WTC11 (cell line): ENCODE measurements around the gene CNDP1. TPM values are rescaled to one million over a fixed set of nuclear protein-coding genes. Genes with fewer than 3 reads are reported as not detected.

Source experiments
- ATAC-seq: fragments of 200-7000 bp; cut with Tn5 transposase; 2 replicates; pipeline ENCODE4 v1.10.0; 2021; ENCODE audit warnings: mild to moderate bottlenecking, moderate library complexity
- CTCF ChIA-PET: fragments of 300-600 bp; sonication (Branson Sonifier 250); formaldehyde crosslinking; loops from one replicate; lab custom pipeline; 2021; ENCODE audit warnings: antibody characterized with exemption; lab: Charles Lee
- POLR2A ChIA-PET: fragments of 350-600 bp; sonication (Branson Sonifier 250); formaldehyde crosslinking; loops from one replicate; lab custom pipeline; 2021; ENCODE audit warnings: antibody characterized with exemption; lab: Charles Lee
- DNase-seq: peaks from one replicate; pipeline ENCODE4 v3.0.0; 2021; ENCODE audit warnings: low spot score
- H3K27ac Mint-ChIP-seq: 2 replicates; pipeline ENCODE4 v1.8.0; 2021; ENCODE audit warnings: mixed read lengths
- H3K27me3 Mint-ChIP-seq: 2 replicates; pipeline ENCODE4 v1.8.0; 2021; ENCODE audit warnings: low read depth, mild to moderate bottlenecking, moderate library complexity, mixed read lengths
- H3K36me3 Mint-ChIP-seq: 2 replicates; pipeline ENCODE4 v1.8.0; 2021; ENCODE audit warnings: mixed read lengths
- H3K4me1 Mint-ChIP-seq: 2 replicates; pipeline ENCODE4 v1.8.0; 2022; ENCODE audit warnings: mixed read lengths
- H3K4me3 Mint-ChIP-seq: 2 replicates; pipeline ENCODE4 v1.8.0; 2021; ENCODE audit warnings: mild to moderate bottlenecking, moderate library complexity, mixed read lengths
- H3K9me3 Mint-ChIP-seq: 2 replicates; pipeline ENCODE4 v1.8.0; 2021; ENCODE audit warnings: mixed read lengths
- ATF6 ChIP-seq: sonication (generic); formaldehyde crosslinking; IDR thresholded peaks from 2 replicates; pipeline ENCODE4 v1.8.1; 2023; ENCODE audit warnings: mild to moderate bottlenecking, missing genetic modification reagents
- ELF4 ChIP-seq: sonication (generic); formaldehyde crosslinking; IDR thresholded peaks from 2 replicates; pipeline ENCODE4 v1.8.1; 2022; ENCODE audit warnings: low read depth, mild to moderate bottlenecking, moderate library complexity, missing genetic modification reagents
- ETV6 ChIP-seq: sonication (generic); formaldehyde crosslinking; IDR thresholded peaks from 2 replicates; pipeline ENCODE4 v1.8.1; 2022; ENCODE audit warnings: mild to moderate bottlenecking, missing genetic modification reagents
- FOXP1 ChIP-seq: sonication (generic); formaldehyde crosslinking; IDR thresholded peaks from 2 replicates; pipeline ENCODE4 v1.8.0; 2022; ENCODE audit warnings: missing genetic modification reagents, mild to moderate bottlenecking, moderate library complexity, borderline replicate concordance
- NR3C1 ChIP-seq: sonication (generic); formaldehyde crosslinking; conservative IDR thresholded peaks from 2 replicates; pipeline ENCODE4 v1.8.1; 2023; ENCODE audit warnings: low read depth, mild to moderate bottlenecking, missing genetic modification reagents
- RORB ChIP-seq: fragments of 250-450 bp; sonication (Bioruptor Pico); IDR thresholded peaks from 2 replicates; pipeline ENCODE4 v1.9.0; 2021; ENCODE audit warnings: mild to moderate bottlenecking
- SOX15 ChIP-seq: fragments of 250-450 bp; sonication (Bioruptor Pico); IDR thresholded peaks from 2 replicates; pipeline ENCODE4 v1.9.0; 2021; ENCODE audit warnings: mild to moderate bottlenecking
- STAT6 ChIP-seq: sonication (generic); formaldehyde crosslinking; conservative IDR thresholded peaks from 2 replicates; pipeline ENCODE4 v1.8.1; 2023; ENCODE audit warnings: mild to moderate bottlenecking, low read depth, missing genetic modification reagents, moderate library complexity
- ZBTB21 ChIP-seq: sonication (generic); formaldehyde crosslinking; IDR thresholded peaks from 2 replicates; pipeline ENCODE4 v1.8.1; 2023; ENCODE audit warnings: mild to moderate bottlenecking, missing genetic modification reagents, borderline replicate concordance
- ZMAT4 ChIP-seq: fragments of 250-450 bp; sonication (Bioruptor Pico); IDR thresholded peaks from 2 replicates; pipeline ENCODE4 v1.9.0; 2021; ENCODE audit warnings: mild to moderate bottlenecking
- ZNF219 ChIP-seq: sonication (generic); formaldehyde crosslinking; IDR thresholded peaks from 2 replicates; pipeline ENCODE4 v1.8.0; 2023; ENCODE audit warnings: missing genetic modification reagents, mild to moderate bottlenecking, borderline replicate concordance
- ZNF281 ChIP-seq: sonication (generic); formaldehyde crosslinking; IDR thresholded peaks from 2 replicates; pipeline ENCODE4 v1.8.0; 2023; ENCODE audit warnings: mild to moderate bottlenecking, missing genetic modification reagents
- ZNF416 ChIP-seq: fragments of 250-450 bp; sonication (Bioruptor Pico); IDR thresholded peaks from 2 replicates; pipeline ENCODE4 v1.9.0; 2021; ENCODE audit warnings: mild to moderate bottlenecking, inconsistent platforms
- ZNF425 ChIP-seq: fragments of 250-450 bp; sonication (Bioruptor Pico); conservative IDR thresholded peaks from 2 replicates; pipeline ENCODE4 v1.9.0; 2021; ENCODE audit warnings: mild to moderate bottlenecking
- ZNF532 ChIP-seq: fragments of 250-450 bp; sonication (Bioruptor Pico); IDR thresholded peaks from 2 replicates; pipeline ENCODE4 v1.9.0; 2021; ENCODE audit warnings: mild to moderate bottlenecking, borderline replicate concordance
- ZSCAN18 ChIP-seq: fragments of 250-450 bp; sonication (Bioruptor Pico); IDR thresholded peaks from 2 replicates; pipeline ENCODE4 v2.1.2; 2022; ENCODE audit warnings: mild to moderate bottlenecking, moderate library complexity
- total RNA-seq: library from RNA; stranded (reverse); gene quantifications from 3 replicates; pipeline ENCODE4 v1.2.3, GENCODE V29; 2021

Gene CNDP1
- total RNA-seq, 1 experiment from 2014 or later: 0.28 TPM

GRCh38 chr18:74519320-74520095, 14.8 kb upstream of the CNDP1 start:
- Mint-ChIP-seq H3K36me3 (peaks cover 81% of the 10 kb centered on the region), H3K27me3 (no peaks in the 10 kb centered on the region; the same call in 1 of the 2 replicates), H3K4me3 (no peak overlapping the region), H3K27ac (no peak overlapping the region), H3K9me3 (peaks cover 25% of the 10 kb centered on the region), H3K4me1 (0 out of 2 replicates have a peak, but pooled peaks cover 2% of the 10 kb centered on the region)
- ChIA-PET CTCF (no interaction called here), POLR2A (no interaction called here)
- no peak for ATAC-seq
- no peak for DNase-seq
- TF ChIP-seq ATF6 (CRISPR knock-in tag) (no peak), ZSCAN18 (CRISPR knock-in tag) (no peak), ZNF416 (CRISPR knock-in tag) (no peak), ZMAT4 (CRISPR knock-in tag) (no peak), RORB (CRISPR knock-in tag) (no peak), SOX15 (CRISPR knock-in tag) (no peak), ZNF219 (no peak), NR3C1 (CRISPR knock-in tag) (no peak), ZNF425 (CRISPR knock-in tag) (no peak), ZNF281 (no peak), FOXP1 (no peak), ETV6 (CRISPR knock-in tag) (no peak), ZNF532 (no peak), ZBTB21 (CRISPR knock-in tag) (no peak), STAT6 (CRISPR knock-in tag) (no peak), ELF4 (CRISPR knock-in tag) (no peak)
